Smooth muscle cell (in vitro differentiated cells): ENCODE measurements around the gene GLRA1. TPM values are rescaled to one million over a fixed set of nuclear protein-coding genes. Genes with fewer than 3 reads are reported as not detected.

ENCODE experiments used
- DNase-seq: peaks from one replicate; lab custom pipeline; 2025; ENCODE audit not compliant: unreplicated experiment; lab: John Stamatoyannopoulos, UW
- H2AFZ ChIP-seq: fragments of 200-600 bp; sonication (generic); 2 replicates; pipeline ENCODE4 v1.6.0; 2016; ENCODE audit warnings: antibody characterized with exemption, low read depth, mild to moderate bottlenecking
- H3F3A ChIP-seq: fragments of 200-600 bp; sonication (generic); 2 replicates; pipeline ENCODE4 v1.6.0; 2017; ENCODE audit warnings: antibody characterized with exemption, low read depth
- H3K27ac ChIP-seq: fragments of 200-600 bp; sonication (generic); 2 replicates; pipeline ENCODE4 v1.5.1; 2016; ENCODE audit warnings: low read depth, mild to moderate bottlenecking
- H3K27me3 ChIP-seq: fragments of 200-600 bp; sonication (generic); 2 replicates; pipeline ENCODE4 v1.6.1; 2016; ENCODE audit warnings: low read depth, mild to moderate bottlenecking
- H3K36me3 ChIP-seq: fragments of 200-600 bp; sonication (generic); 2 replicates; pipeline ENCODE4 v1.5.1; 2016; ENCODE audit warnings: low read depth
- H3K4me1 ChIP-seq: fragments of 200-600 bp; sonication (generic); 2 replicates; pipeline ENCODE4 v1.5.1; 2016; ENCODE audit warnings: low read depth
- H3K4me2 ChIP-seq: fragments of 200-600 bp; sonication (generic); 2 replicates; pipeline ENCODE4 v1.6.0; 2016; ENCODE audit warnings: mild to moderate bottlenecking
- H3K4me3 ChIP-seq: fragments of 200-600 bp; sonication (generic); 2 replicates; pipeline ENCODE4 v1.5.1; 2016; ENCODE audit warnings: mild to moderate bottlenecking
- H3K79me2 ChIP-seq: fragments of 200-600 bp; sonication (generic); 2 replicates; pipeline ENCODE4 v1.6.0; 2016; ENCODE audit warnings: low read depth, mild to moderate bottlenecking
- H3K9ac ChIP-seq: fragments of 200-600 bp; sonication (generic); 2 replicates; pipeline ENCODE4 v1.6.0; 2016; ENCODE audit warnings: low read depth
- H3K9me3 ChIP-seq: fragments of 200-600 bp; sonication (generic); replicated peaks from 2 replicates; pipeline ENCODE4 v1.5.1; 2016; ENCODE audit warnings: low read depth
- H4K20me1 ChIP-seq: fragments of 200-600 bp; sonication (generic); 2 replicates; pipeline ENCODE4 v1.6.0; 2016; ENCODE audit warnings: low read depth
- WGBS: methylation state at CpG from one replicate; pipeline ENCODE4 v1.1.7; 2016; ENCODE audit warnings: low lambda C conversion rate; 5-methylcytosine and 5-hydroxymethylcytosine counted together
- polyA plus RNA-seq: library from polyadenylated mRNA; unstranded; fragments of >200 nt; fragmentation: Nextera tagmentation; extraction: Ambion mirVana; gene quantifications from 2 replicates; pipeline ENCODE4 v1.2.1, GENCODE V29; 2016
- total RNA-seq: library from RNA; depleted of rRNA; stranded (reverse); fragments of >200 nt; gene quantifications from 2 replicates; pipeline ENCODE4 v1.2.3, GENCODE V29; 2014
- TF ChIP-seq, protein P1 (sequence below): fragments of 200-600 bp; sonication (generic); IDR thresholded peaks from 2 replicates; pipeline ENCODE4 v1.5.1; 2017; ENCODE audit warnings: borderline replicate concordance, mild to moderate bottlenecking, antibody characterized with exemption; ENCODE audit not compliant: insufficient read depth, poor library complexity, severe bottlenecking

Gene GLRA1
- total and polyA plus RNA-seq, 2 experiments from 2014 or later: not detected

- WGBS: 88% methylated on average over 3 of the region's 3 CpGs
- H4K20me1 ChIP-seq: no peaks in the 10 kb centered on the region
- H3K9ac ChIP-seq: no peak overlapping the region
- H3K27ac ChIP-seq: no peak overlapping the region
- H3K36me3 ChIP-seq: no peaks in the 10 kb centered on the region
- H2AFZ ChIP-seq: no peak overlapping the region
- H3K4me1 ChIP-seq: peaks cover 3% of the 10 kb centered on the region
- no peaks in the 10 kb centered on the region for H3K79me2 ChIP-seq
- no peak for DNase-seq
- H3K4me2 ChIP-seq: no peak overlapping the region
- H3K27me3 ChIP-seq: no peaks in the 10 kb centered on the region
- H3K4me3 ChIP-seq: no peak overlapping the region
- TF ChIP-seq, protein P1, sequence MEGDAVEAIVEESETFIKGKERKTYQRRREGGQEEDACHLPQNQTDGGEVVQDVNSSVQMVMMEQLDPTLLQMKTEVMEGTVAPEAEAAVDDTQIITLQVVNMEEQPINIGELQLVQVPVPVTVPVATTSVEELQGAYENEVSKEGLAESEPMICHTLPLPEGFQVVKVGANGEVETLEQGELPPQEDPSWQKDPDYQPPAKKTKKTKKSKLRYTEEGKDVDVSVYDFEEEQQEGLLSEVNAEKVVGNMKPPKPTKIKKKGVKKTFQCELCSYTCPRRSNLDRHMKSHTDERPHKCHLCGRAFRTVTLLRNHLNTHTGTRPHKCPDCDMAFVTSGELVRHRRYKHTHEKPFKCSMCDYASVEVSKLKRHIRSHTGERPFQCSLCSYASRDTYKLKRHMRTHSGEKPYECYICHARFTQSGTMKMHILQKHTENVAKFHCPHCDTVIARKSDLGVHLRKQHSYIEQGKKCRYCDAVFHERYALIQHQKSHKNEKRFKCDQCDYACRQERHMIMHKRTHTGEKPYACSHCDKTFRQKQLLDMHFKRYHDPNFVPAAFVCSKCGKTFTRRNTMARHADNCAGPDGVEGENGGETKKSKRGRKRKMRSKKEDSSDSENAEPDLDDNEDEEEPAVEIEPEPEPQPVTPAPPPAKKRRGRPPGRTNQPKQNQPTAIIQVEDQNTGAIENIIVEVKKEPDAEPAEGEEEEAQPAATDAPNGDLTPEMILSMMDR: no peak
- H3K9me3 ChIP-seq: no peaks in the 10 kb centered on the region
- H3F3A ChIP-seq: no peaks in the 10 kb centered on the region
Measured at GRCh38 chr5:151820271-151820670, 104.4 kb downstream of the GLRA1 start.

DNA sequence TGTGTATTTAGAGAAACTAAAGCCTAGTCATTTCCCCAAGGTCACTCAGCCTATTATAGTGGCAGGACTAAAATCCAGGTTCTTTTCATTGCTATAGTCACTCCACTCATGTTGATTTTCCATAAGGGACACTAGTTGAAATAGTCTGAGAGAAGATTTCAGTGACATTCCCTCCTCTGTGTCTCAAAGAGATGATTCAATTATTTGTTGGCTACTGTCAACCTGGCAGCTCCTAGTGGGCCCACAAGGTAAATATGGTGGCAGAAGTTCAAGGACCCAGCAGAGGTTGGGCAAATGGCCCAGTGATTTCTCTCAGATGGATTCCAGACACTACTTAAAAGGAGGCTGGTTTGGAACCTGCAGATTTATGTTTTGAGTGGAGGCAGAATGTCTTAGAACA is 104.8 kb downstream of the GLRA1 start:
- Histone ChIP-seq H3K9me3 (no peaks in the 10 kb centered on the region), H3K4me3 (no peak overlapping the region), H3K4me2 (no peak overlapping the region), H3K27me3 (no peaks in the 10 kb centered on the region), H3K27ac (no peak overlapping the region), H3K9ac (no peak overlapping the region), H4K20me1 (no peaks in the 10 kb centered on the region), H3K79me2 (no peaks in the 10 kb centered on the region), H2AFZ (no peak overlapping the region), H3K4me1 (peaks cover 3% of the 10 kb centered on the region), H3F3A (no peaks in the 10 kb centered on the region), H3K36me3 (no peaks in the 10 kb centered on the region)
- TF ChIP-seq, protein P1: no peak
- no peak for DNase-seq

DNA sequence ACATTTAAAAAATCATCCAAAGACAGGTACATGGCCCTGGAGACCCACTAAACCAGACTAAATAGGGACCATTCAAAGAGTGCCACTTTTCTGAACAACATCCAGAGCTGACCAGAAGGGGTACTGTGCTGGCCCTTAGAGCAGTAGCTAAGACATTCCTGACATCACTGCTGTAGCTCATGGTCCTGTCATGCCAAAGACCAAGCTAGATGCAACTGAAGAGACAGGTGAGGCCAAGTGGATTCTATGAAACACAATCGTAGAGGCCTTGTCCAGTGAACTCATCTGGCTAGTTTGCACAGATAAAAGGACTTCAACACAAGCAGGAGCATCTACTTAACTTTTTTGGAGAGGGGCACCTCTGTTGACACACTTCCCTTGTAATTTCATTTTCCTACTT is 109.6 kb downstream of the GLRA1 start:
- no peaks in the 10 kb centered on the region for H3K27me3 ChIP-seq
- no peaks in the 10 kb centered on the region for H3K79me2 ChIP-seq
- no peaks in the 10 kb centered on the region for H3F3A ChIP-seq
- TF ChIP-seq, protein P1: no peak
- no peak overlapping the region for H2AFZ ChIP-seq
- DNase-seq: no peak
- H4K20me1 ChIP-seq: peaks cover 23% of the 10 kb centered on the region
- H3K36me3 ChIP-seq: peaks cover 18% of the 10 kb centered on the region
- peaks cover 3% of the 10 kb centered on the region for H3K4me1 ChIP-seq
- no peaks in the 10 kb centered on the region for H3K9me3 ChIP-seq
- H3K4me2 ChIP-seq: no peak overlapping the region
- H3K27ac ChIP-seq: no peak overlapping the region
- no peak overlapping the region for H3K9ac ChIP-seq
- no peak overlapping the region for H3K4me3 ChIP-seq
- WGBS: 100% methylated on average over 1 of the region's 1 CpG

- no peaks in the 10 kb centered on the region for H3K9me3 ChIP-seq
- H3K4me2 ChIP-seq: no peak overlapping the region
- H2AFZ ChIP-seq: no peak overlapping the region
- no peak overlapping the region for H3K27ac ChIP-seq
- no peak overlapping the region for H3K4me3 ChIP-seq
- no peaks in the 10 kb centered on the region for H3K4me1 ChIP-seq
- no peak overlapping the region for H3K9ac ChIP-seq
- H3K79me2 ChIP-seq: peaks cover 17% of the 10 kb centered on the region
- no peaks in the 10 kb centered on the region for H3F3A ChIP-seq
- H3K36me3 ChIP-seq: peaks cover 22% of the 10 kb centered on the region
- 89% methylated on average over 2 of the region's 2 CpGs for WGBS
- TF ChIP-seq, protein P1: no peak
- DNase-seq: no peak
- peaks cover 36% of the 10 kb centered on the region for H4K20me1 ChIP-seq
- no peaks in the 10 kb centered on the region for H3K27me3 ChIP-seq
Measured at GRCh38 chr5:151812757-151813309, 111.8 kb downstream of the GLRA1 start.
